Germinal center (tissue), 1 donor: ENCODE results near the gene TAL1.
A peak's percentile ranks its signal among the peaks of the same experiment; 100 is the strongest.
"Not testable (repeated sequence)": the region's sequence is repeated elsewhere in the genome, so short reads cannot be mapped to it uniquely, and the experiment has no call there.

Source experiments
- DNase-seq: peaks from one replicate; pipeline ENCODE4 v3.0.0; 2012; ENCODE audit warnings: mixed read lengths, low spot score

The TAL1 gene

GRCh38 chr1:47211796-47212269 is 20.2 kb downstream of the TAL1 start:
- DNase-seq = no peak

- no peak for DNase-seq
These were observed 21.4 kb downstream of the TAL1 start for GRCh38 chr1:47210666-47211065.

- DNase-seq = no peak
These were observed 22.2 kb downstream of the TAL1 start for GRCh38 chr1:47209725-47210325.

- DNase-seq = no peak
These were observed 22.9 kb downstream of the TAL1 start for GRCh38 chr1:47209091-47209490.

GRCh38 chr1:47208374-47208850 is 23.6 kb downstream of the TAL1 start:
- DNase-seq = no peak

- no peak for DNase-seq
These were observed 24.1 kb downstream of the TAL1 start for GRCh38 chr1:47207803-47208373.

- DNase-seq = no peak
These were observed 26.1 kb downstream of the TAL1 start for GRCh38 chr1:47205918-47206317.

GRCh38 chr1:47203504-47203903 is 28.5 kb downstream of the TAL1 start:
- DNase-seq = not testable (repeated sequence)

- DNase-seq = no peak
These were observed 30.8 kb downstream of the TAL1 start for GRCh38 chr1:47201179-47201578.

GRCh38 chr1:47198214-47198613 is 33.8 kb downstream of the TAL1 start:
- no peak for DNase-seq

- DNase-seq = no peak
These were observed 35.4 kb downstream of the TAL1 start for GRCh38 chr1:47196622-47197021.

GRCh38 chr1:47195981-47196380 is 36.0 kb downstream of the TAL1 start:
- DNase-seq = not testable (repeated sequence)

GRCh38 chr1:47194311-47194710 is 37.7 kb downstream of the TAL1 start:
- no peak for DNase-seq

GRCh38 chr1:47193496-47193895 is 38.5 kb downstream of the TAL1 start:
- not testable (repeated sequence) for DNase-seq

- DNase-seq = peak; percentile 67
These were observed 39.3 kb downstream of the TAL1 start for GRCh38 chr1:47192458-47193384.

GRCh38 chr1:47191940-47192457 is 40.0 kb downstream of the TAL1 start:
- no peak for DNase-seq

GRCh38 chr1:47190857-47191256 is 41.2 kb downstream of the TAL1 start:
- no peak for DNase-seq

GRCh38 chr1:47190509-47190855 is 41.5 kb downstream of the TAL1 start:
- DNase-seq = no peak

GRCh38 chr1:47189844-47190508 is 42.0 kb downstream of the TAL1 start, which contains the start of gene PDZK1IP1:
PDZK1IP1 (minus strand) TSS chr1:47190036; CDS start chr1:47189932, 104 bp downstream.
- no peak for DNase-seq

GRCh38 chr1:47188791-47189785 is 42.9 kb downstream of the TAL1 start:
- no peak for DNase-seq

- DNase-seq = no peak
These were observed 44.1 kb downstream of the TAL1 start for GRCh38 chr1:47187926-47188250.
